ENCODE results near the gene CACNA2D4.
"Not testable (repeated sequence)": the region's sequence is repeated elsewhere in the genome, so short reads cannot be mapped to it uniquely, and the experiment has no call there.

Gene CACNA2D4

GRCh38 chr12:1945502-1945901, 27.1 kb upstream of the CACNA2D4 start:
- not testable (repeated sequence) for DNase-seq (ENCODE audit: low read depth); H3K27me3 ChIP-seq (replicated peaks; ENCODE audit: control insufficient read depth, insufficient read depth, low read length); H3K9me3 ChIP-seq (ENCODE audit: control insufficient read depth, low read length); H3K9ac ChIP-seq (ENCODE audit: low read length); H3K4me3 ChIP-seq (ENCODE audit: low read length)
- Histone ChIP-seq H3K36me3 (ENCODE audit: control insufficient read depth, insufficient read depth, low read length, severe bottlenecking) (peaks cover 39% of the 10 kb centered on the region), H3K4me1 (ENCODE audit: control insufficient read depth, insufficient read depth, low read length) (peaks cover 27% of the 10 kb centered on the region)

DNA sequence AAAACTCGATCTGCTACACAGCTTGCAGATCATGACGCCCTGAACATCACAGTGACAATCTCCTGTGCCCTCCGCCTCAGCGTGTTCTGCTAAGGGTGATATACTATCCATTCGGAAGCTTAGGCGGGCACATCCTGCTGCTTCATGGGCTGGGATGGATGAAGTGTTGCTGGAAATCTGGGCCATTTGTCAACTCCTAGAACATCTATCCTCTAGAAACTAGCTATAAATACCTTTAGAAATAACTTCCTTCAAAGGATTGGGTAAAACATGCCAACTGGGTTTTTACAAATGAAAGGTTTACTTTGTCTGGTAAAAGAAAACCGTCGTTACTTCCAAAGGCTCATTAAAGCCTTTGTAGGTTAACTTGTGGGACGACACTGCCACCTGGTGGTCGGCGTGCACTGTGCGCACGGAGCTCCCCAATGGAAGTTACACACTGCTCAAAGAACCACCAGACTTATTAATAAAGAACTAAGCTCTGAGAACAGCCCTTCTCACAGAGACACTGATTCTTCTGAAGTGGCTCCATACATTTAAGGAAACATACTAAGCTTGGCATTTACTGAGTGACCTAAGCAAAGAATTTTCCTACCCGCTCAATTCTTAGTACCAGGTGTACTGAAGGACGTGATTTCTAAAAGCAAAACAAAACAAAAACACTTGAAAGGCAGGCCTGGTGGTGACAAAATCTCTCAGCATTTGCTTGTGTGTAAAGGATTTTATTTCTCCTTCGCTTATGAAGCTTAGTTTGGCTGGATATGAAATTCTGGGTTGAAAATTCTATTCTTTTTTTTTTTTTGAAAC, 21.6 kb upstream of the CACNA2D4 start:
- DNase-seq (ENCODE audit: low read depth) = peak; percentile 91
- Histone ChIP-seq H3K9ac (ENCODE audit: low read length) (peak overlapping the region; percentile 48), H3K27me3 (replicated peaks; ENCODE audit: control insufficient read depth, insufficient read depth, low read length) (no peaks in the 10 kb centered on the region), H3K4me3 (ENCODE audit: low read length) (no peak overlapping the region), H3K9me3 (ENCODE audit: control insufficient read depth, low read length) (no peaks in the 10 kb centered on the region), H3K4me1 (ENCODE audit: control insufficient read depth, insufficient read depth, low read length) (peaks cover 9% of the 10 kb centered on the region), H3K36me3 (ENCODE audit: control insufficient read depth, insufficient read depth, low read length, severe bottlenecking) (peaks cover 27% of the 10 kb centered on the region)

DNA sequence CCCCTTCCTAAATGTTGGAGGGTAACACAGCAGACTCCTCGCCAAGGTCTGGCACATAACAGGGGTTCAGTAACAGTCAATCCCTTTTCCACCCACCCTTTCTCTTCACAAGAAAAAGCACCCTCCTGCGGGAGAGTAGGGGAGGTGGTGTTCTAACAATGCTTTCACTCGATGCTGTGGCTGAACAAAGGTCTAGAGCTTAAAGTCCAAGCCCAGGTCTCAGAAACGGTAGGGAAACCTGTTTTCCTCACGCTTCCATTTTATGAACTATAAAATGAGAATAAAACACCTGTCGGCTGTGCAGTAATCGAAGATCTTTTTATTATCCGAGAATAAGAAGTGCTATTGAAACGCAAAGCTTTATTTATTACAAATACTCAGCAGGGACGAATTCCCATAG, 20.9 kb upstream of the CACNA2D4 start:
- no peak overlapping the region for H3K4me3 ChIP-seq (ENCODE audit: low read length)
- peaks cover 27% of the 10 kb centered on the region for H3K36me3 ChIP-seq (ENCODE audit: control insufficient read depth, insufficient read depth, low read length, severe bottlenecking)
- H3K27me3 ChIP-seq (replicated peaks; ENCODE audit: control insufficient read depth, insufficient read depth, low read length) = no peaks in the 10 kb centered on the region
- H3K9ac ChIP-seq (ENCODE audit: low read length) = peak overlapping the region; percentile 17
- H3K4me1 ChIP-seq (ENCODE audit: control insufficient read depth, insufficient read depth, low read length) = peaks cover 9% of the 10 kb centered on the region
- no peaks in the 10 kb centered on the region for H3K9me3 ChIP-seq (ENCODE audit: control insufficient read depth, low read length)
- DNase-seq (ENCODE audit: low read depth) = no peak

DNA sequence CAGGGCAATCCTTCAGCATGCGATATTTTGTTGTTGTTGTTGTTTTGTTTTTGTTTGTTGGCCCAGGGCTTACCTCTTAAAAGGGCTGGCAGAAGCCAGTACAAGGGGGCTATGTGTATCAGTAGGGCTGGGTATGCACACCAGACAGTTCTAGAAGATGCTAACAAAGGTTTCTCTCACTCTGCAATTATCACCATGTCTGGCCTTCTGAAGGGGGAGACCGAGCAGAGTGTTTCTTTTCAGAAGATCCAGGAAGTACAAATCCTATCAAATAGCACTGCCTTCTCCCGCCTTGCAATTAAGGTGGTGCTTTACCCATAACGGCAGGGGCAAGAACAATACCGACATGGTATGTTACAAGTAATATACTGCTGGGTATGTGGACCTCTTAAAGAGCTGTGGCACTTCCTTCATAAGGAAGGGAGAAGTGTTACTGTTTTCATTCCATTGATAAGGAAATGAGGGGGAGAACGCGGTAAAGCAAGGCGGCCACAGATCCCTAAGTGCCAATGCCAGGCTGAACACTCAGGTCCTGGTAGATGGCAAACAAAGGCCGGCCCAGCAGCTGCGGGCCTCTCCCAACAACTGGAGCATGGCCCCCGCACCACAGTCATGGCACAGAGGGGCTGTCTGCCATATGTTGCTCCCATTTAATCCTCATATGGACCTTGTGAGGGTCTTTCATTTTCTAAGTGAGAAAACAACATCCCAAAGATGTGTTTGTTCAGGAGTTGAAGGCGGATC, 19.2 kb upstream of the CACNA2D4 start:
- no peak for DNase-seq (ENCODE audit: low read depth)
- Histone ChIP-seq H3K27me3 (replicated peaks; ENCODE audit: control insufficient read depth, insufficient read depth, low read length) (no peaks in the 10 kb centered on the region), H3K36me3 (ENCODE audit: control insufficient read depth, insufficient read depth, low read length, severe bottlenecking) (peaks cover 27% of the 10 kb centered on the region), H3K4me1 (ENCODE audit: control insufficient read depth, insufficient read depth, low read length) (peaks cover 17% of the 10 kb centered on the region), H3K9me3 (ENCODE audit: control insufficient read depth, low read length) (no peaks in the 10 kb centered on the region), H3K9ac (ENCODE audit: low read length) (no peak overlapping the region), H3K4me3 (ENCODE audit: low read length) (no peak overlapping the region)

DNA sequence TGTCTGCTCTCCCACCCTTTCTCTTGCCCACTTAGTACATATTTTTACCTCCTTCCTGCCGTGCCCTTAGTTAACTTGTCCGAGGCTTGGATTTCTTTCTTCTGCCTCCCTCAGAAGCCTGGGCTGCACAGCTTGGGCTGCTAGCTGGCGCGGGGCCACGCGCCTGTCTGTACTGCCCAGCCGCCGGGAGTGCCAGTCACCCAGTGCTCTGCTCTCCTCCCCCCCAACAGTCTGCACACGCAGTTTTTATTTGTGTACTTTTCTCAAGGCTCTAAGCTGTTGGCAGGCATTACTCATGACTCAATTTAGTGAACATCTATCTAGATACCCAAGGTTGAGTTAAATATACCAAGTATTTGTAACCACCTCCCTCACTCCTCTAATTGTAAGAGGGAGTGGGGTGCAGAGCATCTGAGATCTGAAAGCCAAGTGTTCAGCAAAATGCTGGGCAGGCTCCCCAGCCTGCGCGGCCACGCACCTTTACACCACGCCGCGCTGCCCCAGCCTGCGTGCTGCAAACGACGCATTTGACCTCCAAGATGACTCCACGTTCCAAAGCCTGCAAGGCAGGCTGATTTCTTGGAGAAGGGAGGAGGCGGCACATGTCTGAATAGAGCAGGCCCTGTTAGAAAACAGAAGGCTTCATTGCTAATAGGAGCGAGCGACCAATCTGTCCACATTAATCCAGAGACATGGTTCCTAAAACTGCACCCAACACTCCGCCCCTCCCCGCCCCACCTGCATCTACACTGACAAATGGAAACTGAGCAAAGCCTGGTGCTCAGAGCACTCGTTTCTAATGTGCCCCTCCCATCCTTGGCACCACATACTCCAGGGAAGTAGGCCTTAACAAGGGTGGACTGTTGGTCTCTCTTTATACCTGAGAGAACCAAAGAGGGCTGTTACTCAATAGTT, 18.2 kb upstream of the CACNA2D4 start:
- no peak overlapping the region for H3K9ac ChIP-seq (ENCODE audit: low read length)
- H3K4me3 ChIP-seq (ENCODE audit: low read length) = no peak overlapping the region
- peak; percentile 77 for DNase-seq (ENCODE audit: low read depth)
- H3K27me3 ChIP-seq (replicated peaks; ENCODE audit: control insufficient read depth, insufficient read depth, low read length) = peaks cover 2% of the 10 kb centered on the region
- peaks cover 17% of the 10 kb centered on the region for H3K4me1 ChIP-seq (ENCODE audit: control insufficient read depth, insufficient read depth, low read length)
- H3K36me3 ChIP-seq (ENCODE audit: control insufficient read depth, insufficient read depth, low read length, severe bottlenecking) = peaks cover 27% of the 10 kb centered on the region
- H3K9me3 ChIP-seq (ENCODE audit: control insufficient read depth, low read length) = no peaks in the 10 kb centered on the region

DNA sequence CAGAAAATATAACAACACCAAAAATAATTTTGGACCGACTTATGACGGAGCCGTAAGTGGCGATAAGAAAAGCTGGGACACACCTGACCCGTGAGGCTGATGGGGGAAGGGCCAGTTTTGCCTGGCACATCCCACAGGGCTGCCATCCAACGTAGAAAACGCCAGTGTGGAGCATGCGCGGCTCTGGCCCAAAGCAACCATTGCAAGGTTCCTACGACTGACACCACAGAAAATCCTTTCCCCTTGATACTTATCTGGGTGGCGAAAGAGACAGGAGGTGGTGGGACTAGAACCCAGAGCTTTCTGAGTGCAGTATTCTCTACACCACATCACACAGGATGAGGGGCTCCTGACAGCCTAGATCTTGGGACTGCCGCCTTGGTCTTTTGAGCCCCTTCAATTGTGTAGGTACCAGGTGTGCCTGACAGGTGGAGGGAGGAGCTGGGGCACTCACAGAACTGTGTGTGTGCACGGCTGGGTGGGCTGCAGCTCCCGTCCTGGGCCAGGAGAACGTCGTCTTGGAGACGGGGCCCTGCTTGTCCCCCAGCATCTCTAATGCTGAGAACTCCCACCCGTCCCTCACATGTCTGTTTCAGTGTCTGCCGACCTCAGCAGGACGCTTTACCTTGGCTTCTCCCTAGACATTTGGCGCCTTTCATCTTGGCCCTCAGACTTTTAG, 17.4 kb upstream of the CACNA2D4 start:
- peaks cover 20% of the 10 kb centered on the region for H3K36me3 ChIP-seq (ENCODE audit: control insufficient read depth, insufficient read depth, low read length, severe bottlenecking)
- no peak for DNase-seq (ENCODE audit: low read depth)

GRCh38 chr12:1935242-1935641, 16.8 kb upstream of the CACNA2D4 start:
- Histone ChIP-seq H3K9ac (ENCODE audit: low read length) (no peak overlapping the region), H3K36me3 (ENCODE audit: control insufficient read depth, insufficient read depth, low read length, severe bottlenecking) (peaks cover 19% of the 10 kb centered on the region), H3K4me3 (ENCODE audit: low read length) (no peak overlapping the region), H3K27me3 (replicated peaks; ENCODE audit: control insufficient read depth, insufficient read depth, low read length) (peaks cover 6% of the 10 kb centered on the region), H3K4me1 (ENCODE audit: control insufficient read depth, insufficient read depth, low read length) (peaks cover 17% of the 10 kb centered on the region), H3K9me3 (ENCODE audit: control insufficient read depth, low read length) (no peaks in the 10 kb centered on the region)
- no peak for DNase-seq (ENCODE audit: low read depth)

More for the DNA sequence above, 17.4 kb upstream of the CACNA2D4 start:
- Histone ChIP-seq H3K4me1 (ENCODE audit: control insufficient read depth, insufficient read depth, low read length) (peaks cover 17% of the 10 kb centered on the region), H3K9ac (ENCODE audit: low read length) (no peak overlapping the region), H3K9me3 (ENCODE audit: control insufficient read depth, low read length) (no peaks in the 10 kb centered on the region), H3K4me3 (ENCODE audit: low read length) (no peak overlapping the region), H3K27me3 (replicated peaks; ENCODE audit: control insufficient read depth, insufficient read depth, low read length) (peaks cover 4% of the 10 kb centered on the region)

- H3K36me3 ChIP-seq (ENCODE audit: control insufficient read depth, insufficient read depth, low read length, severe bottlenecking) = peaks cover 19% of the 10 kb centered on the region
- no peak for DNase-seq (ENCODE audit: low read depth)
- H3K9me3 ChIP-seq (ENCODE audit: control insufficient read depth, low read length) = no peaks in the 10 kb centered on the region
- H3K4me3 ChIP-seq (ENCODE audit: low read length) = no peak overlapping the region
- H3K27me3 ChIP-seq (replicated peaks; ENCODE audit: control insufficient read depth, insufficient read depth, low read length) = peaks cover 10% of the 10 kb centered on the region
- no peak overlapping the region for H3K9ac ChIP-seq (ENCODE audit: low read length)
- peaks cover 17% of the 10 kb centered on the region for H3K4me1 ChIP-seq (ENCODE audit: control insufficient read depth, insufficient read depth, low read length)
Observed at GRCh38 chr12:1934831-1935230, 16.4 kb upstream of the CACNA2D4 start.

- no peak overlapping the region for H3K4me3 ChIP-seq (ENCODE audit: low read length)
- H3K9me3 ChIP-seq (ENCODE audit: control insufficient read depth, low read length) = no peaks in the 10 kb centered on the region
- no peak for DNase-seq (ENCODE audit: low read depth)
- H3K4me1 ChIP-seq (ENCODE audit: control insufficient read depth, insufficient read depth, low read length) = peaks cover 11% of the 10 kb centered on the region
- peaks cover 10% of the 10 kb centered on the region for H3K27me3 ChIP-seq (replicated peaks; ENCODE audit: control insufficient read depth, insufficient read depth, low read length)
- peaks cover 18% of the 10 kb centered on the region for H3K36me3 ChIP-seq (ENCODE audit: control insufficient read depth, insufficient read depth, low read length, severe bottlenecking)
- H3K9ac ChIP-seq (ENCODE audit: low read length) = no peak overlapping the region
Observed at GRCh38 chr12:1934068-1934467, 15.6 kb upstream of the CACNA2D4 start.

GRCh38 chr12:1933342-1934051, 15.0 kb upstream of the CACNA2D4 start:
- peak; percentile 45 for DNase-seq (ENCODE audit: low read depth)
- Histone ChIP-seq H3K4me1 (ENCODE audit: control insufficient read depth, insufficient read depth, low read length) (peaks cover 15% of the 10 kb centered on the region), H3K4me3 (ENCODE audit: low read length) (no peak overlapping the region), H3K36me3 (ENCODE audit: control insufficient read depth, insufficient read depth, low read length, severe bottlenecking) (peaks cover 13% of the 10 kb centered on the region), H3K9ac (ENCODE audit: low read length) (no peak overlapping the region), H3K27me3 (replicated peaks; ENCODE audit: control insufficient read depth, insufficient read depth, low read length) (peaks cover 14% of the 10 kb centered on the region), H3K9me3 (ENCODE audit: control insufficient read depth, low read length) (no peaks in the 10 kb centered on the region)
